NCI-H82 treated with DMSO at 0.1 percent for 48 hours (cell line): ENCODE results near the gene SREBF1.

Experiments
- DNase-seq: peaks from one replicate; lab custom pipeline; 2025; ENCODE audit not compliant: unreplicated experiment; lab: John Stamatoyannopoulos, UW

The SREBF1 gene

GRCh38 chr17:17836818-17837379 is at the start of gene SREBF1:
Gene SREBF1 (minus strand): TSS chr17:17836986. CDS start chr17:17836817, 169 bp downstream.
- DNase-seq = no peak

- DNase-seq = peak; percentile 82
Measured at GRCh38 chr17:17886226-17886625, 49.4 kb upstream of the SREBF1 start.

- DNase-seq = no peak
Measured at GRCh38 chr17:17884391-17885357, 47.9 kb upstream of the SREBF1 start.

GRCh38 chr17:17883801-17884200 is 47.0 kb upstream of the SREBF1 start:
- no peak for DNase-seq

GRCh38 chr17:17882082-17882581 is 45.3 kb upstream of the SREBF1 start:
- DNase-seq = no peak

- no peak for DNase-seq
Measured at GRCh38 chr17:17880577-17881196, 43.9 kb upstream of the SREBF1 start.

- DNase-seq = no peak
Measured at GRCh38 chr17:17877529-17878358, 41.0 kb upstream of the SREBF1 start.

- no peak for DNase-seq
Measured at GRCh38 chr17:17876959-17877528, 40.3 kb upstream of the SREBF1 start.

GRCh38 chr17:17874478-17874877 is 37.7 kb upstream of the SREBF1 start:
- DNase-seq = no peak

GRCh38 chr17:17873450-17873991 is 36.7 kb upstream of the SREBF1 start:
- DNase-seq = no peak

- DNase-seq = no peak
Measured at GRCh38 chr17:17872547-17873345, 36.0 kb upstream of the SREBF1 start.

GRCh38 chr17:17871913-17872312 is 35.1 kb upstream of the SREBF1 start:
- DNase-seq = no peak

- no peak for DNase-seq
Measured at GRCh38 chr17:17870247-17870646, 33.5 kb upstream of the SREBF1 start.

GRCh38 chr17:17868641-17869522 is 32.1 kb upstream of the SREBF1 start:
- no peak for DNase-seq

- no peak for DNase-seq
Measured at GRCh38 chr17:17866897-17867296, 30.1 kb upstream of the SREBF1 start.

- no peak for DNase-seq
Measured at GRCh38 chr17:17866425-17866824, 29.6 kb upstream of the SREBF1 start.

GRCh38 chr17:17865035-17865434 is 28.2 kb upstream of the SREBF1 start:
- no peak for DNase-seq

- no peak for DNase-seq
Measured at GRCh38 chr17:17860766-17861107, 24.0 kb upstream of the SREBF1 start.
